Measurements from ENCODE around the gene EFHB.
"Not testable (repeated sequence)": the region's sequence is repeated elsewhere in the genome, so short reads cannot be mapped to it uniquely, and the experiment has no call there.

EFHB gene, protein sequence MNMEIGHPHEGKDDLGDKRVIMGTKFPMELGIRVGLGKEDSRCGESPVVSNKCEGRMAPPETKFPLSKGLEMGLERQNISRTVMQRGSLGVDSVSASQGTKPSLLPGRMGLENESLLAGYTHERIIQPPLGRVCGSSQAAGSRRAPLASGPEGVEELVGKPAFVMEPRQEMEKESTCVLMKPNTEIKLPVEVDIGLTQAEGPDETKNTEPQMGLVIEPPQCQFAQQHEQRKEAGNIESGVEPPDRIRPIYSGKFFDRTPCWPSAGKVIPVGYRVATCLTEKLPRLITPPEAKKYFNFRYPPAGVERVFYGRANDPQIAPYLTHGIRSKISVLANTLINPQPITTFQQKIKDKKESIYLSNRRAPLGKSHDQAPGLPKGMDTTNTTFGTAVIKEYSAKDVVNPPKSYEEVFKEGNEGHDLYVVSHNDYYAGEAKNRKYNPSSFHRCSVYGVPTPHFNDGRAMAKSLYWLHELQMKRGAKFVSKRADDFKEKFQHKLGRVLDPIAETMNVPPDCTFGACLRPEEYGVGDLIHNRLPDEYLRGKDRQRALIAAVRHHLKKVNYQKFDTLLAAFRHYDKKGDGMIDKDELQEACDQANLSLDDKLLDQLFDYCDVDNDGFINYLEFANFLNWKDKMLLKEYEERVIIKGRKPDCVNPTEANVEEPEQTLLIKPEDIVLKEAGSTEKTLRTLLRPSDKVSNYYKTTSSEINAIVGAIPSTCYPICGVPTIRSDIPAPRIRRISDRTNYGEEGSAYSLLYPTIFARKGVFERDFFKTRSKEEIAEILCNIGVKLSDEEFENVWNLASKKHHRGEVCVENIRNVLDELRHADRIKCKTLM

GRCh38 chr3:19934098-19934566, at the start of gene EFHB:
TSS of gene EFHB (minus strand) at chr3:19934217. CDS start at chr3:19934018, 199 bp downstream.
- DNase-seq = peak; percentile 18 to 58

- DNase-seq = no peak
Observed at GRCh38 chr3:19972054-19972453, 38.0 kb upstream of the EFHB start.

DNA sequence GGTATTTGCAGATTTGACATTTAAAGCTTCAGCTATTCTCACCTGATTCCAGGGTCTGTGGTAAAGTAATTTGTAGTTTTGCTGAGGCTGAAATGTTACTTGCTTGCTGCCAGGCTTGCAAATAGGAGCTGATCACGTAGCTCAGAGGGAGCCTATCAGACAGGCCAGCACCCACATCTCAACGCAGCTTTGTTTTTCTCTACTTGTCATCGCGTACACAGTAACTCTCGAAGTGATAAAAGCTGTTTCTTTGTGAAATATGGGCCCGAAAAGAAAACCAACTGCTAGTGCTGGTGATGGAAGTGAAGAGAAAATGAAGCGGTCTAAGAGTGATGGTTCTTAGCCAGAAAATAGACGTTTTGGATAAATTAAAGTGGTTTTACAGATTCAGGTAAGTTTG, 36.3 kb upstream of the EFHB start:
- no peak for DNase-seq

- no peak for DNase-seq
Observed at GRCh38 chr3:19967812-19968211, 33.8 kb upstream of the EFHB start.

- DNase-seq = no peak
Observed at GRCh38 chr3:19967208-19967607, 33.2 kb upstream of the EFHB start.

GRCh38 chr3:19961960-19962359, 27.9 kb upstream of the EFHB start:
- no peak for DNase-seq

- DNase-seq = no peak
Observed at GRCh38 chr3:19960696-19961095, 26.7 kb upstream of the EFHB start.

GRCh38 chr3:19959505-19959904, 25.5 kb upstream of the EFHB start:
- DNase-seq = no peak

- DNase-seq = not testable (repeated sequence)
Observed at GRCh38 chr3:19957354-19957753, 23.3 kb upstream of the EFHB start.

DNA sequence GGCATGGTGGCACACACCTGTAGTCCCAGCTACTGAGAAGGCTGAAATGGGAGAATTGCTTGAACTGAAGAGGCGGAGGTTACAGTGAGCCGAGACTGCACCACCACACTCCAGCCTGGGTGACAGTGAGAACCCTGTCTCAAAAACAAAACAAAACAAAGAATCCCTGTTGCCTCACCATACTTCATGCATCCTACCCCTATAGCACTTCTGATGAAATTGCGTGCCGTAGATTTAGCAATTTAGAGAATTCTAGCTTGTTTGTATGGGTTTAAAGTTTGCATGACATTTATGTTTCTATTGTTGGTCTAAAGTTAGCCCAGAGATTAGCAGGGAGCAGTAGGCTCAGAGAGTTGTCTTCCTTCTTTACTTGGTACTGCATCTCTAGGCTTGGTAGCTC, 20.7 kb upstream of the EFHB start:
- no peak for DNase-seq

GRCh38 chr3:19950316-19950715, 16.3 kb upstream of the EFHB start:
- DNase-seq = no peak

GRCh38 chr3:19948226-19948591, 14.2 kb upstream of the EFHB start:
- no peak for DNase-seq

DNA sequence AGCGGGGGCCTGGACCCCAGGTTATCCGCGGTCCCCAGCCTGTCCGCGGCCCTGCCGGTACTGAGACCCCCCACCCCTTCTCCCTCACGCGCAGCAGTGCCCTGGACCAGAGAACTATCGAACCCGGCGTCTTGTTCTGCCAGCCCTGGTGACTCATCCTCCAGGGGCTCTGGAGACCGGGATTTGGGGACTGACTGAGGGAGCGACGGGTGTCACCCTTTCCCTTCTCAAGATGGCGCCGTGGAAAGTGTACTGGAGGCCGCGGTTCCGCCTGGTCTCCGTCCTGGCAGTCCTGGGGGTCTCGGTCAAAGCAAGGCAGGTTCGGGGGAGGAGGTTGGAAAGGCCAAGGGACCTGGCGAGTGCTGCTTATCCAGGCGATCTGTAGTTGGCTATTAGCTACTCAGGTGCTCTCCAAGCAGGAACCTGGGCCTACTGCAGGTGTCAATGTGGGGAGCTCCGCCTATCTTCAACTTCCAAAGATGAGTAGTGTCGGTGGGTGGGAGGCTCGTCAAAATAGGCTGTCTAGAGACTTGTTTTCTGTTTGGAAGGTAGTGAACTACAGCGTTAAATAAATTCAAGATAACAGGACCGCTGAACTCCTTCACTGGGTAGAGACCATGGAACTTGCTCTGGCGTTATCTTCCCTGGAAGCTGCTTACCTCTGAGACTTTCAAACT, 13.7 kb upstream of the EFHB start:
- peak; percentile 61 to 62 for DNase-seq

GRCh38 chr3:19946832-19947548, 13.0 kb upstream of the EFHB start, which contains the start of gene RAB5A:
TSS of gene RAB5A (plus strand) at chr3:19947097. CDS start at chr3:19950899, 3,802 bp downstream.
- peak; percentile 97 to 98 for DNase-seq

GRCh38 chr3:19945969-19946831, 12.2 kb upstream of the EFHB start:
- no peak for DNase-seq

DNA sequence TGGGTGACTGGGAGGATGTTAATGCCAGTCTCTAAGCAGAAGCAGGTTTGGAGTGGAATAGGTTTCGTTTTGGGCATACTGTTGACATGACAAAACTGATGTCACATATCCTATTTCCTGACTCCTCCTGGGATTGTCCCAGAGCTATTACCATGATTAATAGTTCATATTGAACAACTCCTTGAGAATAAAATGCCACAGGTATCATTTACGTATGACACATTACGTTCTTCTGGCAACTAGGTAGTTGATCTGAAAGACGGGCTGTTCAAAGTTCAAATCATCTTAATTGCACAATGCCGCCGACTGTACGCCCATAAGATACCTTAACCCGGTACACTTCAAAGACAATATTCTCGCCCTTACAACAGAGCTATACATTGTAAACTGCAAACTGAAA, 11.5 kb upstream of the EFHB start:
- no peak for DNase-seq

- DNase-seq = no peak
Observed at GRCh38 chr3:19940643-19941042, 6.6 kb upstream of the EFHB start.

DNA sequence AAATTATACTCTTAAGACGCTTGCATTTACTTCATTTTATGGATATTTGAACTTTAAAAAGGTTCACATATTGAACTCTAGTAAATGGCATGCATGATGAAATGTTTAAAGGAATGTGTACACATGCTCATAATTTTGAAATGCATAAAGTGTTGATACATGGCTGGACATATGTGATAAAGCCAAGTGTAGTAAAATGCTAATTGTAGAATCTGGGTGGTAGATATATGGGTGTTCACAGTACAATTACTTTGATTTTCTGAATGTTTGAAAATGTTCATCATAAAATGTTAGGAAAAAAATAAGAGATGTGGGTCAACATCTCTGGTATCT, 4.2 kb upstream of the EFHB start:
- no peak for DNase-seq

GRCh38 chr3:19937459-19938294, 3.7 kb upstream of the EFHB start:
- DNase-seq = no peak

- no peak for DNase-seq
Observed at GRCh38 chr3:19932422-19932821, 1.6 kb downstream of the EFHB start.

- DNase-seq = no peak
Observed at GRCh38 chr3:19931767-19932188, 2.2 kb downstream of the EFHB start.
